Measurements from ENCODE around the gene ARFIP1.
A peak's percentile ranks its signal among the peaks of the same experiment; 100 is the strongest.
"Not testable (repeated sequence)": the region's sequence is repeated elsewhere in the genome, so short reads cannot be mapped to it uniquely, and the experiment has no call there.

Gene ARFIP1

GRCh38 chr4:152843481-152844090 is 63.8 kb downstream of the ARFIP1 start:
- DNase-seq (ENCODE audit: low spot score), result no peak

DNA sequence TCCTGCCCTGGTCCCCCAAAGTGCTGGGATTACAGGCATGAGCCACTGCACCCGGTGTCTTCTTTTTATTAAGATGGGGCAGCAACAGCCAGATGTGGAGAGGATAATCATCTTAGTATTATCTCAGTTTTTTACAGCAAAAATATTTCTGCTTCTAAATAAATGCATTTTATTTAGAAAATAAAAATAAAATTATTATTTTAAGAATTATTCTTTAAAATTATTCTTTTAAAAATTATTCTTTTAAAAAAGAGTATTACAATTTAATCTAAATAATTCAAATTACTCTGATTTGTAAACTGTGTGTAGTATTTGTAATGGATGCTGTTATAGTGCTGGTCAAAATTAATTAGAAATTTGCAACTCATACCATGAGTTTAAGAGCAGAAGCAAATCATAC is 67.6 kb downstream of the ARFIP1 start:
- DNase-seq (ENCODE audit: low spot score), result no peak

GRCh38 chr4:152848508-152848907 is 68.8 kb downstream of the ARFIP1 start:
- DNase-seq (ENCODE audit: low spot score), result no peak

DNA sequence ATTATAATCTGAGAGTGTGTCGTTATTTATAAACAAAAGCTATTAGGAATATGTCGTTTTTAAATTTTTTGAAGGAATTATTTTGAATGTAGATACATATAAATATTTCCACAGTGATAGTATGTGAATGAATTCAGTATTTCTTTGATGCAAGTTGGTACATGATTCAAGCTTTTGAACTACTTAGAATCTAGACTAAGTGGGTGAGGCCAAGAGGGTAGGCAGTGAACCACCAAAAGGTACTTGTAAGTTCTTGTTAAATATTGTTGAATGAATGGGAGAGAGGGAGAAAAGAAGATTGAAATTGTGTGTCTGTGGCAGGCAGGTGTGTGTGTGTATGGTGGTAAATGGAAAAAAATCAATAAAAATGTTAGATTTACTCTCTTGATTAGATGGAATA is 69.6 kb downstream of the ARFIP1 start:
- DNase-seq (ENCODE audit: low spot score), result no peak

DNA sequence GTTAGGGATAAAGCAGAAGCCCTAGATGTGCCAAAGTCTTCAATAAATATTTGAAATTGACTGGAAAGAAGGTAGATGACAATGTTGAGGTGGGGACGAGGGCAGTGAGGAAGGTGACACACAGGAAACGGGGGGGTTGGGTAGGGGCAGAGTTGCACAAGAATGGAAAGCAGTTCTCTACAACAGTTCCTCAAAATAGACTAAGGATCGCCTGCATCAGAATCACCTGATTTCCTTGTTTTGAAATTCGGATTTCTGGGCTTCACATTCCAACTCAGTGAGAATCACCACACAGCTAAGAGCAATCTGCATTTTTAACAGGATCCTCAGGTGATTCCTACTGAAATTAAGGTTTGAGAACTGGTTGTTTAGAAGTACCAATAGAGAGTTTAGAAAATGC is 70.6 kb downstream of the ARFIP1 start:
- DNase-seq (ENCODE audit: low spot score), result peak; percentile 38

- no peak for DNase-seq (ENCODE audit: low spot score)
Measured at GRCh38 chr4:152851226-152851625, 71.5 kb downstream of the ARFIP1 start.

GRCh38 chr4:152853293-152853692 is 73.5 kb downstream of the ARFIP1 start:
- no peak for DNase-seq (ENCODE audit: low spot score)

- not testable (repeated sequence) for DNase-seq (ENCODE audit: low spot score)
Measured at GRCh38 chr4:152854016-152854415, 74.3 kb downstream of the ARFIP1 start.

- no peak for DNase-seq (ENCODE audit: low spot score)
Measured at GRCh38 chr4:152856960-152857359, 77.2 kb downstream of the ARFIP1 start.

DNA sequence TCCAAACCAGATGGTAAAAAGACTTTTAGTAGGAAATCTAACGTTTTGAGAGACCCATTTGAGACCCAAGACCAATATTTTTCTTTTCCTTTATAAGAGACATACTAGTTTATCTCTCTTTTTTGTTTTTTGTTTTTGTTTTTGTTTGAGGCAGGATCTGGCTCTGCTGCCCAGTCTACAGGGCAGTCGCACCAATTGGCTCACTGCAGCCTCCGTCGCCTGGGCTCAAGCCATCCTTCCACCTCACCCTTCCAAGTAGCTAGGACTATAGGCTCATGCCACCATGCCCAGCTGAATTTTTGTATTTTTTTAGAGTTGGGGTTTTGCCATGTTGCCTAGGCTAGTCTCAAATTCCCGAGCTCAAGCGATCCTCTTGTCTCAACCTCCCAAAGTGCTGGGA is 79.2 kb downstream of the ARFIP1 start:
- no peak for DNase-seq (ENCODE audit: low spot score)

- DNase-seq (ENCODE audit: low spot score), result no peak
Measured at GRCh38 chr4:152860046-152860445, 80.3 kb downstream of the ARFIP1 start.

- no peak for DNase-seq (ENCODE audit: low spot score)
Measured at GRCh38 chr4:152862608-152863007, 82.9 kb downstream of the ARFIP1 start.

GRCh38 chr4:152864361-152864760 is 84.6 kb downstream of the ARFIP1 start:
- no peak for DNase-seq (ENCODE audit: low spot score)

DNA sequence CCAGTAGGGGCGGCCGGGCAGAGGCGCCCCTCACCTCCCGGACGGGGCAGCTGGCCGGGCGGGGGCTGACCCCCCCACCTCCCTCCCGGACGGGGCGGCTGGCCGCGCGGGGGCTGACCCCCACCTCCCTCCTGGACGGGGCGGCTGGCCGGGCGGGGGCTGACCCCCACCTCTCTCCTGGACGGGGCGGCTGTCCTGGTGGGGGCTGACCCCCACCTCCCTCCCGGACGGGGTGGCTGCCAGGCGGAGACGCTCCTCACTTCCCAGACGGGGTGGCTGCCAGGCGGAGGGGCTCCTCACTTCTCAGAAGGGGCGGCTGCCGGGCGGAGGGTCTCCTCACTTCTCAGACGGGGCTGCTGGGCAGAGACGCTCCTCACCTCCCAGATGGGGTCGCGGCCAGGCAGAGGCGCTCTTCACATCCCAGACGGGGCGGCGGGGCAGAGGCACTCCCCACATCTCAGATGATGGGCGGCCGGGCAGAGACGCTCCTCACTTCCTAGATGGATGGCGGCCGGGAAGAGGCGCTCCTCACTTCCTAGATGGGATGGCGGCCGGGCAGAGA is 86.8 kb downstream of the ARFIP1 start:
- not testable (repeated sequence) for DNase-seq (ENCODE audit: low spot score)

- no peak for DNase-seq (ENCODE audit: low spot score)
Measured at GRCh38 chr4:152870606-152871005, 90.9 kb downstream of the ARFIP1 start.

GRCh38 chr4:152875261-152875660 is 95.5 kb downstream of the ARFIP1 start:
- no peak for DNase-seq (ENCODE audit: low spot score)

DNA sequence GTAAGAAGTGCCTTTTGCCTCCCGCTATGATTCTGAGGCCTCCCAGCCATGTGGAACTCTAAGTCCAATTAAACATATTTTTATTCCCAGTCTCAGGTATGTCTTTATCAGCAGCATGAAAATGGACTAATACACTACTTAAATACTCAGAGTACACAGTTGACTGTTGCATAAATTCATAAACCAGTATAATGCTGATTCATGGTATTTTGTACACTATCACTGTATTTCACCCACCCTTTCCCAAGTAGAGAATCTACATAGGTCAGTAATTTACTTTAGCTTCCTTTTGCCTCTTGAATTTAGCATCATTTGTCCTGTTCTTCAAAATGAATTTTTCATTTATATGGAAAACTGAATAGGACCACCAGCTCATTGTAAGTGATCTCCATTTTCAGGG is 98.1 kb downstream of the ARFIP1 start:
- no peak for DNase-seq (ENCODE audit: low spot score)

- no peak for DNase-seq (ENCODE audit: low spot score)
Measured at GRCh38 chr4:152880263-152880662, 100.5 kb downstream of the ARFIP1 start.

DNA sequence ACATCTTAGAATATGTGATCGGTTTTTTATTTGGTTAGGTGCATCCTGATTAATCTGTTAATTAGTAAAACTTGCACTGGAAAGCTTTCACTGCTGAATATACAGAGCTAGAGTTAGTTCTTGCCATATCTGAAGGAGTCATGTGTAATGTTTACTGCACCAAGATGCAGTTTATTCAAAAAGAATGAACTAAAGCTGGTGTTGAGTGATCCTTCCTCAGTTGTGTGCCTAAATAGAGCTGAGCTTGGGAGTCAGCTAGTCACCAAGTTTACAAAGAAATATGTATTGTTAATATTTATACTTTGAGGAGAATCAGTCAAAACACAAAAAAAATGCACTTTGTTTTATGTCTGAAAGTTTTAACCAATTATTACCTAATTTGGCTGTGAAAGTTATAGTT is 102.2 kb downstream of the ARFIP1 start:
- DNase-seq (ENCODE audit: low spot score), result no peak

- no peak for DNase-seq (ENCODE audit: low spot score)
Measured at GRCh38 chr4:152885185-152885584, 105.4 kb downstream of the ARFIP1 start.

DNA sequence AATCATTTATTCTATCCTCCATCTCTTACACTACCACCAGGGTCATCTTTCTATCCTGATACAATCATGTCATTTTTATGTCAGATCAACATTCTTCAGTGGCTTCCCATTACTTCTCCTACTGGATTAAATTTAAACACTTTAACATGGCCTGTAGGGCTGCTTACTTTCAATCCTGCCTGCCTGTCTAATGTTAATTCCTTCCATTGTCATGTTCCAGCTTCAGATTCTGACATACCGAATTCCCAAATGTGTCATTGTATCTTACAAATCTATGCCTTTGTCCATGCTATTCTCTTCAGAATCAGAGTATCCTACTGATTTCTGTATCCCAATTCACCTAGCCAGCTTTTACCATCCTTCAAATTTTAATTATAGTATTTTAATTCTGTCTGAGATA is 106.4 kb downstream of the ARFIP1 start:
- DNase-seq (ENCODE audit: low spot score), result no peak

DNA sequence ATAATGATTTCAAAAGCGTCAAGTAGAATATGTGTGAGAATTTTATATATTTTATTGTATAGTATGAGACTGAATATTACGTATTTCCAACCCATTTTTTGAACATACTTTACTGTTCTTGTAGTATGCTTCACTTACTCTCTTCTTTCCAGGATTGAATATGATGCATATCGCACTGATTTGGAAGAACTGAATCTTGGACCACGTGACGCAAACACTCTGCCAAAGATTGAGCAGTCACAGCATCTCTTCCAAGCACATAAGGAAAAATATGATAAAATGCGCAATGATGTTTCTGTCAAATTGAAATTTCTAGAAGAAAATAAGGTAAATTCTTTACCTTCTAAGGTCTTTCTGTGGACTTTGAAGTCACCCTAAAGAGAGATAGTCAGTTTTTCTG is 108.2 kb downstream of the ARFIP1 start:
- DNase-seq (ENCODE audit: low spot score), result no peak

DNA sequence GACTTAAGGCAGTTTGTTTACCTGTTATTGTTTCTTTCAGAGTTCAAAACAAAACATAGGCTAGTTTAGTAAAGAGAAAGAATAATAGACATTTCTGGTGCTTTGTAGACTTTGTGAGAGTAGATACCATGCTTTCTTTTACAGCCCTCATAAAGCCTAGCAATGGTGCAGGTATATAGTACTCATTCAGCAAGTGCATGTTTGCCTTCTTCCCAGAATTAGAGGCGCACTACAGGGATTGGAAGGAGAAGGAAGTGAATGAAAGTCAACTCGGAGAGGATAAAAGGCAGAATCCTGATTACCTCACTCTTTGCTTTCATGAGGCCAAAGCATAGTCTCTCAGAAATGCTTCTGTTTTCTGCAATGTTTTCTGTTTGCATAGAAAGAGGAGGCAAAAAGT is 113.2 kb downstream of the ARFIP1 start:
- DNase-seq (ENCODE audit: low spot score), result no peak

- no peak for DNase-seq (ENCODE audit: low spot score)
Measured at GRCh38 chr4:152894673-152895072, 114.9 kb downstream of the ARFIP1 start.

Measured in CD4-positive, alpha-beta T cell treated with Interleukin-15 for 4 hours (primary cell).